Natural killer cell (primary cell): ENCODE measurements around the gene SNAPC2. TPM values are rescaled to one million over a fixed set of nuclear protein-coding genes. Genes with fewer than 3 reads are reported as not detected.

ENCODE experiments used
- ATAC-seq, 3 donors: fragments of 150-1000 bp in 2 of 3; fragments of 200-7000 bp in 1 of 3; cut with Tn5 transposase; 1 replicate in 1 of 3; 2 replicates in 2 of 3; pipeline ENCODE4 v1.10.0; 2021; ENCODE audit warnings: mild to moderate bottlenecking in 2 of 3, moderate library complexity in 2 of 3
- DNase-seq, 2 donors: peaks; one replicate each; pipeline versions ENCODE4 v3.0.0 to v3.0.0-alpha.2; 2013 to 2021; ENCODE audit warnings: mixed read lengths in 1 of 2
- H3K27ac ChIP-seq: one replicate; pipeline ENCODE4 v1.5.1; 2013; ENCODE audit warnings: mild to moderate bottlenecking, low read length
- H3K27me3 ChIP-seq: one replicate; pipeline ENCODE4 v1.6.1; 2013; ENCODE audit warnings: low read length; ENCODE audit not compliant: control insufficient read depth, insufficient read depth
- H3K36me3 ChIP-seq: one replicate; pipeline ENCODE4 v1.6.1; 2013; ENCODE audit warnings: low read length; ENCODE audit not compliant: control insufficient read depth, insufficient read depth
- H3K4me1 ChIP-seq: one replicate; pipeline ENCODE4 v1.6.1; 2013; ENCODE audit warnings: low read length; ENCODE audit not compliant: control insufficient read depth, insufficient read depth
- H3K4me3 ChIP-seq: one replicate; pipeline ENCODE4 v1.5.1; 2013; ENCODE audit warnings: low read length
- H3K9me3 ChIP-seq: one replicate; pipeline ENCODE4 v1.6.1; 2013; ENCODE audit warnings: low read length; ENCODE audit not compliant: control insufficient read depth, insufficient read depth
- H3K27ac Mint-ChIP-seq, 2 donors: one replicate each; pipeline ENCODE4 v1.8.0; 2022; ENCODE audit warnings: mild to moderate bottlenecking in 2 of 2, mixed read lengths in 2 of 2, moderate library complexity in 1 of 2
- H3K27me3 Mint-ChIP-seq, 2 donors: one replicate each; pipeline ENCODE4 v1.8.0; 2022; ENCODE audit warnings: low read depth in 2 of 2, mixed read lengths in 2 of 2
- H3K36me3 Mint-ChIP-seq: one replicate; pipeline ENCODE4 v1.8.0; 2022; ENCODE audit warnings: mixed read lengths
- H3K4me1 Mint-ChIP-seq, 2 donors: one replicate each; pipeline ENCODE4 v1.8.0; 2022; ENCODE audit warnings: mixed read lengths in 2 of 2
- H3K4me3 Mint-ChIP-seq: one replicate; pipeline ENCODE4 v1.8.0; 2022; ENCODE audit warnings: mild to moderate bottlenecking, moderate library complexity, mixed read lengths
- H3K9me3 Mint-ChIP-seq, 2 donors: one replicate each; pipeline ENCODE4 v1.8.0; 2022; ENCODE audit warnings: mixed read lengths in 2 of 2
- WGBS: methylation state at CpG from one replicate; pipeline ENCODE4 v1.1.7; 2013; ENCODE audit warnings: missing lambda C conversion rate; ENCODE audit not compliant: insufficient coverage; 5-methylcytosine and 5-hydroxymethylcytosine counted together
- intact Hi-C: fragments of 100-400 bp; cut with micrococcal nuclease; formaldehyde crosslinking; loops from one replicate; pipeline ENCODE4 v1.14.2; 2022
- total RNA-seq, 4 donors: library from RNA; stranded (reverse); fragments of 120-200 nt in 1 of 4; gene quantifications; one replicate each; pipeline versions ENCODE4 v1.2.3 to v1.2.4, GENCODE V29; 2013 to 2022
- TF ChIP-seq, protein P1 (sequence below): fragments of 200-600 bp; IDR thresholded peaks from one replicate; pipeline ENCODE4 v1.8.0; 2022; ENCODE audit warnings: antibody characterized with exemption

The SNAPC2 gene
- total RNA-seq, 3 donors from 2014 or later (not counting 1 experiment from before 2014, with no cell fraction given) = 22.1 to 32.4 (median 27.1) TPM

DNA sequence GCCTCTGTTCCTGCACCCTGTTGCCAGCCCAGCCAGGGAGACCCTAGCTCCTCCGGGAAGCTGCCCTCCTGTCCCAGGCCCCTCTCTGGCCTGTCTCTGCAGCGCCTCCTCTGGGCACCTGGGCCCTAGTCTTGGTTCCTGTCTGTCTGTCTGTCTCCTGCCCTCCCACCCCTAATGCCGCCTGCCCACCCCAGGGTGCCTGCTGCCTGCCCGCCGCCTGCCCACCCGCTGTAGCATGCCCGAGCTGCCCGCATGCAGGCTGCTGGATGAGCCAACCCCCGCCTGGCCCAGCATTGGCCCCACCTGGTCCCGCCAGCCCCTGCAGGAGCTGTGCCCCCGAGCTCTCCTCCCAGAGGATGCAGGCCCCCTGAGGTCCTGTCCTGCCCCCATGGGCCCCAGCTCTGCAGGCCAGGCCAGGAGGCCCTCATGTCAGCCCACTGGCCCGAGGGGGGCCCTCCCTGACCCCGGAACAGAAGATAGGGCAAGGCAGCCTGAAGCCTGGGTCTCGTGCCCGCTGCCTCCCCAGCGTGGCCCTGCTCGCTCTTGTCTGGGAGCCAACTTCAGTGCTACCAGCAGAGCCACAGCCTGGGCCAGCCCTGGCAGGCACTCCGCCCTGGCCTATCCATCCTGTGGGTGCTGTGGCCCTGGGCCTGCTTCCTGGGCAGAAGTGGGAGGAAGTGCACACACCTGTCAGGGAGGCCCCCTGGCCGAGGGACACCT is 11.2 kb upstream of the SNAPC2 start:
- DNase-seq (peak in 1 of 2 donors; percentile 5), ATAC-seq (no peak)
- H3K9me3 ChIP-seq = no peaks in the 10 kb centered on the region
- 90% methylated on average over 19 of the region's 19 CpGs for WGBS
- H3K4me3 ChIP-seq = no peak overlapping the region
- peaks cover 23% of the 10 kb centered on the region for H3K4me1 ChIP-seq
- no peak overlapping the region for H3K4me3 Mint-ChIP-seq
- intact Hi-C loops = no loop called here
- H3K4me1 Mint-ChIP-seq = peaks cover 11 to 42% of the 10 kb centered on the region in 2 donors
- H3K27me3 ChIP-seq = no peaks in the 10 kb centered on the region
- H3K36me3 Mint-ChIP-seq = no peaks in the 10 kb centered on the region
- no peaks in the 10 kb centered on the region for H3K9me3 Mint-ChIP-seq
- peaks cover 0 to 3% of the 10 kb centered on the region in 2 donors for H3K27me3 Mint-ChIP-seq
- peaks cover 41% of the 10 kb centered on the region for H3K36me3 ChIP-seq
- TF ChIP-seq, protein P1, sequence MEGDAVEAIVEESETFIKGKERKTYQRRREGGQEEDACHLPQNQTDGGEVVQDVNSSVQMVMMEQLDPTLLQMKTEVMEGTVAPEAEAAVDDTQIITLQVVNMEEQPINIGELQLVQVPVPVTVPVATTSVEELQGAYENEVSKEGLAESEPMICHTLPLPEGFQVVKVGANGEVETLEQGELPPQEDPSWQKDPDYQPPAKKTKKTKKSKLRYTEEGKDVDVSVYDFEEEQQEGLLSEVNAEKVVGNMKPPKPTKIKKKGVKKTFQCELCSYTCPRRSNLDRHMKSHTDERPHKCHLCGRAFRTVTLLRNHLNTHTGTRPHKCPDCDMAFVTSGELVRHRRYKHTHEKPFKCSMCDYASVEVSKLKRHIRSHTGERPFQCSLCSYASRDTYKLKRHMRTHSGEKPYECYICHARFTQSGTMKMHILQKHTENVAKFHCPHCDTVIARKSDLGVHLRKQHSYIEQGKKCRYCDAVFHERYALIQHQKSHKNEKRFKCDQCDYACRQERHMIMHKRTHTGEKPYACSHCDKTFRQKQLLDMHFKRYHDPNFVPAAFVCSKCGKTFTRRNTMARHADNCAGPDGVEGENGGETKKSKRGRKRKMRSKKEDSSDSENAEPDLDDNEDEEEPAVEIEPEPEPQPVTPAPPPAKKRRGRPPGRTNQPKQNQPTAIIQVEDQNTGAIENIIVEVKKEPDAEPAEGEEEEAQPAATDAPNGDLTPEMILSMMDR = no peak
- no peak overlapping the region for H3K27ac Mint-ChIP-seq
- H3K27ac ChIP-seq = no peak overlapping the region

DNA sequence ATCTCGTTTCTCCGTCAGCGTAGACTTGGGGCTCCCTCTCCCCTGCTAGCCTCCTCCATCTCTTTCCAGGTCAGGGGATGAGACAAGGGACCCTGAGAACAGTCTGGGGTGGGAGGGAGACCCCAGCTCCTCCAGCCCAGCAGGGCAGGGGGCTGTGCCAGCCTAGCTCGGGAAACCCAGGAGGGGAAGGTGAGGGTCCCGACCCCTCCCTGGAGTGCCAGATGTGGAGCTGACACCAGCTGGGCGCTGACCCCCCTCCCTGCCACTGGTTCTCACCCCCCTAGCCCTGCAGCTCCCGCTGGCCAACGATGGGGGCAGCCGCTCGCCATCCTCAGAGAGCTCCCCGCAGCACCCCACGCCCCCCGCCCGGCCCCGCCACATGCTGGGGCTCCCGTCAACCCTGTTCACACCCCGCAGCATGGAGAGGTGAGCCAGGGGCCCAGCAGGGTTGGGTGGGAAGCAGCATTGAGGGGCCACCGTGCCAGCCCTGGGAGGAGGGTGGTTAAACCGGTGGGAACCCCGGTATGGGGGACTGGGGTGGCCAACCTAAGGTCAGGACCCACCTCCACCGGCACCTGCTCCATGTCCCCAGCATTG is 10.6 kb upstream of the SNAPC2 start:
- H3K9me3 ChIP-seq = no peaks in the 10 kb centered on the region
- DNase-seq (no peak), ATAC-seq (no peak)
- H3K36me3 ChIP-seq = peaks cover 41% of the 10 kb centered on the region
- no peaks in the 10 kb centered on the region for H3K36me3 Mint-ChIP-seq
- H3K27me3 ChIP-seq = peaks cover under 1% of the 10 kb centered on the region
- H3K27ac ChIP-seq = no peak overlapping the region
- no peak overlapping the region for H3K4me3 Mint-ChIP-seq
- no peak overlapping the region for H3K27ac Mint-ChIP-seq
- peaks cover 0 to 3% of the 10 kb centered on the region in 2 donors for H3K27me3 Mint-ChIP-seq
- intact Hi-C loops = no loop called here
- WGBS = 93% methylated on average over 21 of the region's 21 CpGs
- no peaks in the 10 kb centered on the region for H3K9me3 Mint-ChIP-seq
- peaks cover 8 to 38% of the 10 kb centered on the region in 2 donors for H3K4me1 Mint-ChIP-seq
- no peak overlapping the region for H3K4me3 ChIP-seq
- TF ChIP-seq, protein P1 = no peak
- peaks cover 19% of the 10 kb centered on the region for H3K4me1 ChIP-seq

DNA sequence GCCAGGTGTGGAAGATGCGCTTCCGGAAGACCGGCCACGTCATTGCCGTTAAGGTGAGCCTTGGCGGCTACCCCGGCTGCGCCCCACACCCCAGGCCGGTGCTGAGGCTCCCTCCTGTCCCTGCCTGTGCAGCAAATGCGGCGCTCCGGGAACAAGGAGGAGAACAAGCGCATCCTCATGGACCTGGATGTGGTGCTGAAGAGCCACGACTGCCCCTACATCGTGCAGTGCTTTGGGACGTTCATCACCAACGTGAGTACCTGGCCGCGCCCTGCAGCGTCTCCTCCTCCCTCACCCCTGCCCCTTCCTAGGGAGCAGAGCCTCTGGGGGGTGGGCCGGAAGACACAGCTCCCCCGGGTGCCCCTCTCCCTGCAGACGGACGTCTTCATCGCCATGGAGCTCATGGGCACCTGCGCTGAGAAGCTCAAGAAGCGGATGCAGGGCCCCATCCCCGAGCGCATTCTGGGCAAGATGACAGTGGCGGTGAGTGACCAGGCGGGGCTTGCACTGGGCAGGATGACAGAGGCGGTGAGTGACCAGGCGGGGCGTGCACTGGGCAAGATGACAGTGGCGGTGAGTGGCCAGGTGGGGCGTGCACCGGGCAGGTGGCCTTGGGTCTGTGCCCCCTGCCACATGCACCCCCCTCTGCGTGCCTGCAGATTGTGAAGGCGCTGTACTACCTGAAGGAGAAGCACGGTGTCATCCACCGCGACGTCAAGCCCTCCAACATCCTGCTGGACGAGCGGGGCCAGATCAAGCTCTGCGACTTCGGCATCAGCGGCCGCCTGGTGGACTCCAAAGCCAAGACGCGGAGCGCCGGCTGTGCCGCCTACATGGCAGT is 9.6 kb upstream of the SNAPC2 start:
- 97% methylated on average over 54 of the region's 54 CpGs for WGBS
- Mint-ChIP-seq H3K9me3 (no peaks in the 10 kb centered on the region), H3K27me3 (peaks cover 0 to 8% of the 10 kb centered on the region in 2 donors), H3K36me3 (no peaks in the 10 kb centered on the region), H3K4me3 (peak overlapping the region; percentile 53), H3K4me1 (peaks cover 0 to 28% of the 10 kb centered on the region in 2 donors), H3K27ac (no peak overlapping the region)
- peaks cover 11% of the 10 kb centered on the region for H3K4me1 ChIP-seq
- H3K27me3 ChIP-seq = peaks cover 7% of the 10 kb centered on the region
- H3K4me3 ChIP-seq = no peak overlapping the region
- H3K36me3 ChIP-seq = peaks cover 37% of the 10 kb centered on the region
- intact Hi-C loops = no loop called here
- no peaks in the 10 kb centered on the region for H3K9me3 ChIP-seq
- ATAC-seq (no peak), DNase-seq (no peak)
- TF ChIP-seq, protein P1 = no peak
- H3K27ac ChIP-seq = no peak overlapping the region
